H9 (cell line): ENCODE measurements around the gene PHOX2A. TPM values are rescaled to one million over a fixed set of nuclear protein-coding genes. Genes with fewer than 3 reads are reported as not detected.

Experiments used
- DNase-seq: peaks from one replicate; pipeline ENCODE4 v3.0.0-alpha.2; 2017
- H2AFZ ChIP-seq: one replicate; pipeline ENCODE4 v1.6.1; 2013; ENCODE audit warnings: mild to moderate bottlenecking, low read length, control low read depth, moderate library complexity
- H2AK5ac ChIP-seq: 2 replicates; pipeline ENCODE4 v1.6.1; 2013; ENCODE audit warnings: low read length, control low read depth, mixed read lengths; ENCODE audit not compliant: insufficient read length
- H2BK120ac ChIP-seq: one replicate; pipeline ENCODE4 v1.6.1; 2013; ENCODE audit warnings: low read depth, mild to moderate bottlenecking, low read length, control low read depth, inconsistent platforms; ENCODE audit not compliant: poor library complexity, severe bottlenecking
- H2BK12ac ChIP-seq: 2 replicates; pipeline ENCODE4 v1.6.1; 2013; ENCODE audit warnings: low read length, control low read depth, mixed read lengths, low read depth; ENCODE audit not compliant: insufficient read length
- H2BK15ac ChIP-seq: 2 replicates; pipeline ENCODE4 v1.6.1; 2013; ENCODE audit warnings: low read depth, low read length, control low read depth
- H2BK20ac ChIP-seq: one replicate; pipeline ENCODE4 v1.6.1; 2013; ENCODE audit warnings: low read depth, mild to moderate bottlenecking, low read length, control low read depth, inconsistent platforms; ENCODE audit not compliant: poor library complexity, severe bottlenecking
- H2BK5ac ChIP-seq: 2 replicates; pipeline ENCODE4 v1.6.1; 2013; ENCODE audit warnings: low read length, control low read depth, mixed read lengths; ENCODE audit not compliant: insufficient read length
- H3K14ac ChIP-seq: 2 replicates; pipeline ENCODE4 v1.6.1; 2013; ENCODE audit warnings: low read length, control low read depth; ENCODE audit not compliant: insufficient read depth
- H3K18ac ChIP-seq: 2 replicates; pipeline ENCODE4 v1.6.1; 2013; ENCODE audit warnings: low read depth, mild to moderate bottlenecking, mixed read lengths, low read length, control low read depth; ENCODE audit not compliant: insufficient read length
- H3K23ac ChIP-seq: 2 replicates; pipeline ENCODE4 v1.6.1; 2013; ENCODE audit warnings: low read length, control low read depth, mixed read lengths, low read depth; ENCODE audit not compliant: insufficient read length
- H3K23me2 ChIP-seq: 2 replicates; pipeline ENCODE4 v1.6.1; 2013; ENCODE audit warnings: low read depth, mild to moderate bottlenecking, mixed read lengths, low read length, control low read depth; ENCODE audit not compliant: insufficient read length, poor library complexity, severe bottlenecking
- H3K27ac ChIP-seq: 2 replicates; pipeline ENCODE4 v1.5.1; 2013; ENCODE audit warnings: low read length, control low read depth, mixed read lengths, low read depth; ENCODE audit not compliant: insufficient read length
- H3K27me3 ChIP-seq: 2 replicates; pipeline ENCODE4 v1.6.1; 2013; ENCODE audit warnings: low read length, control low read depth, inconsistent platforms; ENCODE audit not compliant: insufficient read depth
- H3K4ac ChIP-seq: 2 replicates; pipeline ENCODE4 v1.6.1; 2013; ENCODE audit warnings: low read depth, mild to moderate bottlenecking, control low read depth, inconsistent platforms, low read length, moderate library complexity
- H3K4me1 ChIP-seq: 2 replicates; pipeline ENCODE4 v1.6.1; 2013; ENCODE audit warnings: low read length, control low read depth, inconsistent platforms; ENCODE audit not compliant: insufficient read depth
- H3K4me2 ChIP-seq: 2 replicates; pipeline ENCODE4 v1.6.1; 2013; ENCODE audit warnings: low read length, control low read depth, mixed read lengths; ENCODE audit not compliant: insufficient read length, insufficient read depth
- H3K56ac ChIP-seq: 2 replicates; pipeline ENCODE4 v1.6.1; 2013; ENCODE audit warnings: low read depth, mild to moderate bottlenecking, mixed read lengths, low read length, control low read depth; ENCODE audit not compliant: insufficient read length
- H3K79me1 ChIP-seq: 2 replicates; pipeline ENCODE4 v1.6.1; 2013; ENCODE audit warnings: low read depth, mild to moderate bottlenecking, moderate library complexity, low read length, control low read depth, inconsistent platforms; ENCODE audit not compliant: insufficient read depth, poor library complexity, severe bottlenecking
- H3K79me2 ChIP-seq: 2 replicates; pipeline ENCODE4 v1.6.1; 2013; ENCODE audit warnings: low read length, control low read depth, inconsistent platforms; ENCODE audit not compliant: insufficient read depth
- H3K9ac ChIP-seq: 2 replicates; pipeline ENCODE4 v1.6.1; 2013; ENCODE audit warnings: low read length, control low read depth, mixed read lengths; ENCODE audit not compliant: insufficient read length; ENCODE audit errors: extremely low read depth
- H3K9me3 ChIP-seq: one replicate; pipeline ENCODE4 v1.6.1; 2013; ENCODE audit warnings: low read depth, low read length, inconsistent platforms; ENCODE audit not compliant: control insufficient read depth
- H3T11ph ChIP-seq: one replicate; pipeline ENCODE4 v1.6.1; 2013; ENCODE audit warnings: mild to moderate bottlenecking, low read length, control low read depth, inconsistent platforms
- H4K20me1 ChIP-seq: one replicate; pipeline ENCODE4 v1.6.1; 2013; ENCODE audit not compliant: control insufficient read depth, insufficient read length, insufficient read depth
- H4K5ac ChIP-seq: 2 replicates; pipeline ENCODE4 v1.6.1; 2013; ENCODE audit warnings: low read depth, mild to moderate bottlenecking, mixed read lengths, low read length, control low read depth; ENCODE audit not compliant: insufficient read length
- H4K8ac ChIP-seq: replicated peaks from 2 replicates; pipeline ENCODE4 v1.6.1; 2013; ENCODE audit warnings: low read length, control low read depth, mixed read lengths, low read depth; ENCODE audit not compliant: insufficient read length
- H4K91ac ChIP-seq: 2 replicates; pipeline ENCODE4 v1.6.1; 2013; ENCODE audit warnings: low read depth, mild to moderate bottlenecking, moderate library complexity, mixed read lengths, low read length, control low read depth; ENCODE audit not compliant: insufficient read length
- H3K27ac Mint-ChIP-seq, 3 experiments: 2 replicates in 2 of 3; 3 replicates in 1 of 3; pipeline ENCODE4 v1.8.0; 2020 to 2021; ENCODE audit warnings: mixed read lengths in 3 of 3, mild to moderate bottlenecking in 1 of 3, moderate library complexity in 1 of 3
- H3K27me3 Mint-ChIP-seq: 2 replicates; pipeline ENCODE4 v1.8.0; 2021; ENCODE audit warnings: low read depth, mild to moderate bottlenecking, moderate library complexity, mixed read lengths
- H3K36me3 Mint-ChIP-seq, 3 experiments: 2 replicates in 2 of 3; 3 replicates in 1 of 3; pipeline ENCODE4 v1.8.0; 2020 to 2021; ENCODE audit warnings: low read depth in 3 of 3, mixed read lengths in 3 of 3; ENCODE audit not compliant: insufficient read depth in 1 of 3
- H3K4me1 Mint-ChIP-seq, 2 experiments: 2 replicates each; pipeline ENCODE4 v1.8.0; 2020; ENCODE audit warnings: mixed read lengths in 2 of 2
- H3K4me3 Mint-ChIP-seq, 2 experiments: 2 replicates in 1 of 2; 3 replicates in 1 of 2; pipeline ENCODE4 v1.8.0; 2020 to 2021; ENCODE audit warnings: mild to moderate bottlenecking in 2 of 2, mixed read lengths in 2 of 2, moderate library complexity in 1 of 2
- H3K9me3 Mint-ChIP-seq, 2 experiments: 2 replicates in 1 of 2; 3 replicates in 1 of 2; pipeline ENCODE4 v1.8.0; 2020; ENCODE audit warnings: mild to moderate bottlenecking in 2 of 2, mixed read lengths in 2 of 2, moderate library complexity in 1 of 2
- WGBS: extraction: QIAGEN DNeasy Blood & Tissue Kit; methylation state at CpG from one replicate; pipeline ENCODE4 v1.1.7; 2013; ENCODE audit warnings: missing lambda C conversion rate, low lambda C conversion rate, mixed read lengths; ENCODE audit not compliant: insufficient read length; ENCODE audit errors: extremely low coverage; 5-methylcytosine and 5-hydroxymethylcytosine counted together
- total RNA-seq: library from RNA; stranded (reverse); gene quantifications from 2 replicates; pipeline ENCODE4 v1.2.1, GENCODE V29; 2021
- TF ChIP-seq, protein P1 (sequence below): fragments of 200-600 bp; sonication (generic); conservative IDR thresholded peaks from 3 replicates; pipeline ENCODE4 v1.8.0; 2021; ENCODE audit warnings: antibody characterized with exemption, mild to moderate bottlenecking

PHOX2A gene
- total RNA-seq, 1 experiment from 2014 or later: 1.4 TPM

DNA sequence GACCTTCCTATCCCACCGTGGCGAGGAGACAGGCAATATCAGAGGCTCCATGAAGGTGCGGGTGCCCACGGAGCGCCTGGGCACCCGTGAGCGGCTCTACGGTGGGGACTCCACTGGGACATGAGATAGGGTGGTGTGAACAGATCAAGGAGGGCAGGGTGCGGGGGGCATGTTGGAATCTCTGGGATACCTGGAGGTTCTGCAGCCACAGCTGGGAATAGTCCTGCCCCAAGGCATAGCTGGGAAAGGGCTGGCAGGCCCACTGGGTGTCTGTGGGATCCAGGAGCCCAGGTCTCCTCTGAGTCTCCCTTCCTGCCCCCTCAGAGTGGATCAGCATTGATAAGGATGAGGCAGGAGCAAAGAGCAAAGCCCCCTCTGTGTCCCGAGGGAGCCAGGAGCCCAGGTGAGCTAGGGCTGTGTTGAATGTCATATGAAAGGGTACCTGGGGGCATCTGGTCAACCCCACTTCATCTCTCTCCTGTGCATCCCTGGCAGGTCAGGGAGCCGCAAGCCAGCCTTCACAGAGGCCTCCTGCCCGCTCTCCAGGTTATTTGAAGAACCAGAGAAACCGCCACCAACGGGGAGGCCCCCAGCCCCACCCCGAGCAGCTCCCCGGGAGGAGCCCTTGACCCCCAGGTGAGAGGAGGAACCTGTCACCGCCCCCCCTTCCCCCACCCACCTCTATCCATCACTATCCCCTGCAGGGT is 8.5 kb downstream of the PHOX2A start:
- Histone ChIP-seq H3K79me2 (no peaks in the 10 kb centered on the region), H2BK20ac (no peak overlapping the region), H3K23me2 (peaks cover 16% of the 10 kb centered on the region), H3K23ac (no peak overlapping the region), H2BK120ac (no peak overlapping the region), H3T11ph (no peak overlapping the region), H2BK15ac (no peak overlapping the region), H2AFZ (no peak overlapping the region), H3K4ac (no peak overlapping the region), H4K20me1 (peaks cover 2% of the 10 kb centered on the region), H3K18ac (no peak overlapping the region), H4K91ac (no peak overlapping the region), H3K27me3 (peaks cover 15% of the 10 kb centered on the region), H4K5ac (no peak overlapping the region), H3K56ac (no peak overlapping the region), H2AK5ac (no peak overlapping the region), H2BK12ac (no peak overlapping the region), H3K79me1 (no peaks in the 10 kb centered on the region), H3K4me2 (no peak overlapping the region), H2BK5ac (no peak overlapping the region), H3K4me1 (peaks cover 3% of the 10 kb centered on the region; the same call in 1 of the 2 replicates), H3K9me3 (no peaks in the 10 kb centered on the region), H3K27ac (no peak overlapping the region), H3K9ac (no peak overlapping the region), H4K8ac (no peak overlapping the region), H3K14ac (no peak overlapping the region)
- no peak overlapping the region for H3K27ac Mint-ChIP-seq
- peaks cover 20 to 21% of the 10 kb centered on the region in 2 experiments for H3K4me1 Mint-ChIP-seq
- no peak for DNase-seq
- no CpG with 5 or more reads among the region's 17 CpGs for WGBS
- H3K27me3 Mint-ChIP-seq: peaks cover 8% of the 10 kb centered on the region
- peaks cover 0 to 3% of the 10 kb centered on the region in 2 experiments; a peak in 2 of 5 replicates for H3K9me3 Mint-ChIP-seq
- H3K4me3 Mint-ChIP-seq: no peak overlapping the region
- TF ChIP-seq, protein P1, sequence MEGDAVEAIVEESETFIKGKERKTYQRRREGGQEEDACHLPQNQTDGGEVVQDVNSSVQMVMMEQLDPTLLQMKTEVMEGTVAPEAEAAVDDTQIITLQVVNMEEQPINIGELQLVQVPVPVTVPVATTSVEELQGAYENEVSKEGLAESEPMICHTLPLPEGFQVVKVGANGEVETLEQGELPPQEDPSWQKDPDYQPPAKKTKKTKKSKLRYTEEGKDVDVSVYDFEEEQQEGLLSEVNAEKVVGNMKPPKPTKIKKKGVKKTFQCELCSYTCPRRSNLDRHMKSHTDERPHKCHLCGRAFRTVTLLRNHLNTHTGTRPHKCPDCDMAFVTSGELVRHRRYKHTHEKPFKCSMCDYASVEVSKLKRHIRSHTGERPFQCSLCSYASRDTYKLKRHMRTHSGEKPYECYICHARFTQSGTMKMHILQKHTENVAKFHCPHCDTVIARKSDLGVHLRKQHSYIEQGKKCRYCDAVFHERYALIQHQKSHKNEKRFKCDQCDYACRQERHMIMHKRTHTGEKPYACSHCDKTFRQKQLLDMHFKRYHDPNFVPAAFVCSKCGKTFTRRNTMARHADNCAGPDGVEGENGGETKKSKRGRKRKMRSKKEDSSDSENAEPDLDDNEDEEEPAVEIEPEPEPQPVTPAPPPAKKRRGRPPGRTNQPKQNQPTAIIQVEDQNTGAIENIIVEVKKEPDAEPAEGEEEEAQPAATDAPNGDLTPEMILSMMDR: no peak
- H3K36me3 Mint-ChIP-seq: peaks cover 27 to 76% (median 58%) of the 10 kb centered on the region in 3 experiments; a peak in 6 of 7 replicates
